ENCODE data around the gene P4HB.
A peak's percentile ranks its signal among the peaks of the same experiment; 100 is the strongest.

P4HB gene

GRCh38 chr17:81831563-81831956 is 28.8 kb downstream of the P4HB start:
- H3K4me1 ChIP-seq = no peaks in the 10 kb centered on the region
- no peak for DNase-seq
- no peaks in the 10 kb centered on the region for H3K36me3 ChIP-seq
- peak overlapping the region; percentile 84; the same call in 1 of the 2 replicates for H3K4me3 ChIP-seq (ENCODE audit: low read depth, low read length)
- TF ChIP-seq CTCF (IDR thresholded peaks at IDR 0.05; ENCODE audit: low read depth, low read length) = no peak
- no peaks in the 10 kb centered on the region for H3K9me3 ChIP-seq
- no peaks in the 10 kb centered on the region for H3K27me3 ChIP-seq

DNA sequence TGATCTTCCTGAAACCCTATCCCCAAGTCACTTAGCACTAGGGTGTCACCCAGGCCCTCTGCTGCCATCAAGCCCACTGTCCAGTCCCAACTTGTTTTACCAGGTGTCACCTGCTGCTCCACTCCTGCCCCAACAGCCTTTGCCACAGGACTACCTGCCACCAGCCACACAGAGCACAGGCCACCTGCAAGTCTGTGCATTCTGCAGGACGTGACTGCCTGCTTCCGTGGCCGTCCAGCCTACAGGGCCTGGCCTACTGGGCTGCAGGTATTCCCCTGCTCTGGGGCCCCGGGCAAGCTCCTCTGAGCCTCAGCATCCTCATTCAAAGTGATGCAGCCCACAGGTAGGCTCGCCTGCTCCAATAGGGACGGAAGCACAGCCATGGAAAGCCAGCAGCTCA is 30.5 kb downstream of the P4HB start:
- no peak for TF ChIP-seq CTCF (IDR thresholded peaks at IDR 0.05; ENCODE audit: low read depth, low read length)
- Histone ChIP-seq H3K27me3 (no peaks in the 10 kb centered on the region), H3K4me1 (no peaks in the 10 kb centered on the region), H3K4me3 (ENCODE audit: low read depth, low read length) (no peak overlapping the region), H3K9me3 (no peaks in the 10 kb centered on the region), H3K36me3 (no peaks in the 10 kb centered on the region)
- DNase-seq = no peak

GRCh38 chr17:81828656-81829055 is 31.7 kb downstream of the P4HB start:
- no peaks in the 10 kb centered on the region for H3K4me1 ChIP-seq
- no peaks in the 10 kb centered on the region; the same call in 1 of the 2 replicates for H3K36me3 ChIP-seq
- no peak for TF ChIP-seq CTCF (IDR thresholded peaks at IDR 0.05; ENCODE audit: low read depth, low read length)
- no peaks in the 10 kb centered on the region for H3K9me3 ChIP-seq
- no peak overlapping the region for H3K4me3 ChIP-seq (ENCODE audit: low read depth, low read length)
- no peak for DNase-seq
- H3K27me3 ChIP-seq = no peaks in the 10 kb centered on the region

DNA sequence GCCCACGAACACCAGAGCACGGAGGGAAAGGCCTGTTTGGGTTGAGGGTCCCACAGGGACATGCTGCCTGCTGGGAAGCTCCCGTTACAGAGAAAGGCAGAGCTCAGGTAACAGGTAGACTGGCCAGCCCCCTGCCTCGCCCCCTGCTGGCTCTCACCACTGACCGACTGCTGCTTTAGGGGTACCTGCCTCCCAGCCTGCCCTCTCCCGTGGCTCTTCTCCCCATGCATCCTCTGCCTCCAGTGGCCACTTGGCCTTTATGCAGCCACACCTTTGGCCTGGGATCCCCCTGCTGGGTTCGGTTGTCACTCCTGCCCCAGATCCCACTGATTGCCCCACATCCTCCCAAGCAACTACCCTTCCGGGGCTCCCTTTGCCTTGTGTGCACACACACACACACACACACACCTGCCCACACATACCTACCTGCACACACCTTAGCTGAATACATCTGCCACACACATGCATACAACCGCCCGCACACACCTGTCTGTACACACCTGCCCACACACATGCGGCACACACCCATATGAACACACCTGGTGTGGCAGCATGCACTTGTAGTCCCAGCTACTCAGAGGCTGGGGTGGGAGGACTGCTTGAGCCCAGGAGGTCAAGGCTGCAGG is 34.4 kb downstream of the P4HB start:
- no peak for DNase-seq
- Histone ChIP-seq H3K4me3 (ENCODE audit: low read depth, low read length) (no peak overlapping the region), H3K27me3 (no peaks in the 10 kb centered on the region), H3K4me1 (peaks cover 7% of the 10 kb centered on the region), H3K9me3 (no peaks in the 10 kb centered on the region), H3K36me3 (peaks cover 4% of the 10 kb centered on the region; the same call in 1 of the 2 replicates)
- TF ChIP-seq CTCF (IDR thresholded peaks at IDR 0.05; ENCODE audit: low read depth, low read length) = no peak

- no peak for TF ChIP-seq CTCF (IDR thresholded peaks at IDR 0.05; ENCODE audit: low read depth, low read length)
- H3K4me1 ChIP-seq = peaks cover 7% of the 10 kb centered on the region
- no peak overlapping the region for H3K4me3 ChIP-seq (ENCODE audit: low read depth, low read length)
- DNase-seq = no peak
- peaks cover 4% of the 10 kb centered on the region; the same call in 1 of the 2 replicates for H3K36me3 ChIP-seq
- no peaks in the 10 kb centered on the region for H3K9me3 ChIP-seq
- no peaks in the 10 kb centered on the region for H3K27me3 ChIP-seq
These were observed 35.7 kb downstream of the P4HB start for GRCh38 chr17:81824595-81824994.

DNA sequence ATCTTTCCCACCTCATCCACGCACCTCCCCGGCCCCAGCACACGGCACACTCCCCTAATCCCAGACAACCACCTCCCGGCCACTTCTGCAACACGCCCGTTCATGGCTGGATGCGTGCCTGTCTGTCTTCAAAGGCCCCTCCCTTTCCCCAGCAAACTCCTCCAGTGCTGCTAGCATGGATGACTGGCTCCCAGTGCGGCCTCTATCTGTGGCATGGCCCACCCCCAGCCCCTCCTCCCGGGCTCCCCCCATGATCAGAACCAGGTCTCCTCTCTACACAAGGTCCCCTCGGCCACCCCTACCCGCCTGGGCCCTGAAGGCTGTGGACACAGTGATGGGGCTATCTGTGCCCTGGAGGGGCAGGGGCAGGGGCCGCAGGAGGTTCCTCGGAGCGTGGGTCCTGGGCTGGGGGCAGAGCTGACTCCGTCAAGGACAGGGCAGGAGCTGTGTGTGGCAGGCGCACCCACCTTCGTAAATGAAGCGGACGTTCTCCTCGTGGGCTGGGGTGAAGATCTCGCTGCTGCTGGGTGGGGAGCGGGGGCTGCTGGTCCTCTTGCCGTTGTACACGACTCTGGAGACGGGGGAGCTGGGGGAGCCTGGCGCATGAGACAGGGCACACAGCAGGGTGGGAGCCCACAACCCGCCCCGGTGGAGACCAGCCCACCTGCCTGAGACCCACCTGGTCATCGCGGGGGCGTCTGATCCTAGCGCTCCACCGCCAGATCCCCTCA is 36.4 kb downstream of the P4HB start:
- no peak for DNase-seq

More for the DNA sequence above, 36.4 kb downstream of the P4HB start:
- H3K4me1 ChIP-seq = peaks cover 7% of the 10 kb centered on the region
- H3K27me3 ChIP-seq = no peaks in the 10 kb centered on the region
- no peaks in the 10 kb centered on the region for H3K9me3 ChIP-seq
- TF ChIP-seq CTCF (IDR thresholded peaks at IDR 0.05; ENCODE audit: low read depth, low read length) = no peak
- peaks cover 4% of the 10 kb centered on the region; the same call in 1 of the 2 replicates for H3K36me3 ChIP-seq
- no peak overlapping the region for H3K4me3 ChIP-seq (ENCODE audit: low read depth, low read length)

Data from BE2C (cell line).